Chondrocyte (in vitro differentiated cells): Measurements from ENCODE around the gene PYY. TPM values are rescaled to one million over a fixed set of nuclear protein-coding genes. Genes with fewer than 3 reads are reported as not detected.
"Not testable (repeated sequence)": the region's sequence is repeated elsewhere in the genome, so short reads cannot be mapped to it uniquely, and the experiment has no call there.

Source experiments
- DNase-seq: peaks from one replicate; pipeline ENCODE4 v3.0.0; 2021; ENCODE audit warnings: mixed read lengths, low spot score
- H3K27ac Mint-ChIP-seq: one replicate; pipeline ENCODE4 v1.8.0; 2021; ENCODE audit warnings: mild to moderate bottlenecking, moderate library complexity, mixed read lengths; ENCODE audit not compliant: unreplicated experiment
- H3K27me3 Mint-ChIP-seq: 2 replicates; pipeline ENCODE4 v1.8.0; 2021; ENCODE audit warnings: low read depth, mixed read lengths
- H3K36me3 Mint-ChIP-seq: 2 replicates; pipeline ENCODE4 v1.8.0; 2021; ENCODE audit warnings: low read depth, mixed read lengths
- H3K4me1 Mint-ChIP-seq: 2 replicates; pipeline ENCODE4 v1.8.0; 2021; ENCODE audit warnings: low read depth, mild to moderate bottlenecking, mixed read lengths
- H3K4me3 Mint-ChIP-seq: one replicate; pipeline ENCODE4 v1.8.0; 2021; ENCODE audit warnings: mild to moderate bottlenecking, moderate library complexity, mixed read lengths; ENCODE audit not compliant: unreplicated experiment
- H3K9me3 Mint-ChIP-seq: 2 replicates; pipeline ENCODE4 v1.8.0; 2021; ENCODE audit warnings: low read depth, mixed read lengths
- CTCF ChIP-seq: fragments of 200-600 bp; sonication (generic); IDR thresholded peaks from 2 replicates; pipeline ENCODE4 v1.5.0; 2021; ENCODE audit warnings: antibody characterized with exemption, mild to moderate bottlenecking, moderate library complexity
- total RNA-seq: library from RNA; stranded (reverse); gene quantifications from 3 replicates; pipeline ENCODE4 v1.2.1, GENCODE V29; 2021

The PYY gene
- total RNA-seq, 1 donor from 2014 or later, result not detected

DNA sequence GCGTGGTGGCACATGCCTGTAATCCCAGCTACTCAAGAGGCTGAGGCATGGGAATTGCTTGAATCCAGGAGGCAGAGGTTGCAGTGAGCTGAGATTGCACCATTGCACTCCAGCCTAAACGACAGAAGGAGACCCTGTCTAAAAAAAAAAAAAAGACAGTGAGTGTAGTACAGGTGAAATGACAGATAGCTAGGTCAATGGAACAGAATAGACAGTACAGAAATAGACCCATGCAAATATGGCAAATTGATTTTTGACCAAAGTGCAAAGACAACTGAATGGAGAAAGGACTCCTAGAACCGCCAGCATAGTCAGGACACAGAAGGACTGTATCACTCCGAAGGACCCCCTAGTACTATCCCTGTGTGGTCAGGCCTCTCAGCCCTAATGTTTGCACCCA is 16.6 kb upstream of the PYY start:
- no peak overlapping the region for H3K4me3 Mint-ChIP-seq
- H3K36me3 Mint-ChIP-seq, result peaks cover 2% of the 10 kb centered on the region
- peaks cover 29% of the 10 kb centered on the region for H3K27me3 Mint-ChIP-seq
- no peak overlapping the region for H3K27ac Mint-ChIP-seq
- peak; percentile 1 for DNase-seq
- H3K4me1 Mint-ChIP-seq, result no peaks in the 10 kb centered on the region
- no peaks in the 10 kb centered on the region for H3K9me3 Mint-ChIP-seq
- no peak for TF ChIP-seq CTCF

DNA sequence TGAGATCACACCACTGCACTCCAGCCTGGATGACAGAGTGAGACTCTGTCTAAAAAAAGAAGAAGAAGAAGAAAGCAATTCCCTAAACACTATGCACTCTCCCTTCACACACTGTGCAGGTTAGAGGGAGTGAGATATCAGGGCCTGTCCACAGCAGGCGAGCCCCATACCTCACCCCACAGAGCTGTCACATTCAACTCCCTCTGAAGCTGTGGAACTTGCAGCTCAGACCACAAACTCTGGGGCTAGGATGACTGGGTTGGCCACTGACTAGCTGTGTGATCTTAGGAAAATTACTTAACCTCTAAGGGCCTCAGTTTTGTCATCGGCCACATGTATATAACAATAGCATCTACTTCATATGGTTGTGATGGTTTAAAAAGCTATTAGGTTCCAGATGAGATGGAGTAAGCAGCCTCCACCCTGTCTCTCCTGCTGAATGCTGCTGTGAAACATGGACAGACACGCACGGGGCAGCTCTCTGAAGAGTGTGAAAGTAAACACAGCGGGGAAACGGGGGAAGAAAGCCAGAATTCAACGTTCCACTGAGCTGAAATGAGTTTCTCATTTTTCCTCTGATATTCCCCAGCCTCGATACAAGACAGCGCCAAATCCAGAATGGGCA is 13.6 kb upstream of the PYY start:
- Mint-ChIP-seq H3K36me3 (peaks cover 2% of the 10 kb centered on the region), H3K9me3 (no peaks in the 10 kb centered on the region), H3K4me1 (no peaks in the 10 kb centered on the region), H3K27ac (no peak overlapping the region), H3K27me3 (peaks cover 29% of the 10 kb centered on the region), H3K4me3 (no peak overlapping the region)
- DNase-seq, result peak; percentile 6
- TF ChIP-seq CTCF, result no peak

- Mint-ChIP-seq H3K36me3 (peaks cover 2% of the 10 kb centered on the region), H3K4me1 (no peaks in the 10 kb centered on the region), H3K27ac (no peak overlapping the region), H3K27me3 (peaks cover 33% of the 10 kb centered on the region), H3K9me3 (no peaks in the 10 kb centered on the region), H3K4me3 (no peak overlapping the region)
- DNase-seq, result no peak
- TF ChIP-seq CTCF, result no peak
Measured at GRCh38 chr17:43966276-43966675, 12.5 kb upstream of the PYY start.

DNA sequence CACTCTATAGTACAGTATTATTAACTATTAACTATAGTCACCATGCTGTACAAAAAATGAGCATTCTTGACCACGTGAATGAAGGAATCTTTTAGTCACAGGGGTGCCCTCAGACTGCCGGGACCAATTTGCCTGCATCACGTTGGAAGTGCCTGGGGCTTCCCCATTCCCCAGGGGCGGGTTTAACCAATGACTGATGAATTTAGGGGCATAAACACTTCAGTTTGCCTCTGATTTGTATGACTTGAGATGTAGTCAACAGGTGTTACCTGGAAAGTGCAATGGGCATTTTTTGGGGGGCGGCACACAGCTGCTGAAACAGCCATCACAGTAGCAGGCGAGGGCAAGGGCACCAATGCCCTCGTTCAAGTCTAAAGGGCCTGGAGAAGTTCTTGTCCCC is 8.7 kb upstream of the PYY start:
- DNase-seq, result peak; percentile 7
- Mint-ChIP-seq H3K27ac (no peak overlapping the region), H3K4me3 (no peak overlapping the region), H3K4me1 (no peaks in the 10 kb centered on the region), H3K9me3 (no peaks in the 10 kb centered on the region), H3K27me3 (peaks cover 27% of the 10 kb centered on the region), H3K36me3 (peaks cover 2% of the 10 kb centered on the region)
- TF ChIP-seq CTCF, result no peak

- Mint-ChIP-seq H3K4me3 (no peak overlapping the region), H3K4me1 (no peaks in the 10 kb centered on the region), H3K27me3 (peaks cover 26% of the 10 kb centered on the region), H3K9me3 (no peaks in the 10 kb centered on the region), H3K36me3 (peaks cover 2% of the 10 kb centered on the region), H3K27ac (no peak overlapping the region)
- no peak for DNase-seq
- TF ChIP-seq CTCF, result no peak
Measured at GRCh38 chr17:43961954-43962353, 8.2 kb upstream of the PYY start.

- not testable (repeated sequence) for H3K4me1 Mint-ChIP-seq, H3K36me3 Mint-ChIP-seq, H3K4me3 Mint-ChIP-seq, H3K27ac Mint-ChIP-seq, H3K9me3 Mint-ChIP-seq, DNase-seq
- H3K27me3 Mint-ChIP-seq, result peaks cover 23% of the 10 kb centered on the region
Measured at GRCh38 chr17:43961292-43961691, 7.6 kb upstream of the PYY start.
